ENCODE results near the gene TMEM9. TPM values are rescaled to one million over a fixed set of nuclear protein-coding genes. Genes with fewer than 3 reads are reported as not detected.
A peak's percentile ranks its signal among the peaks of the same experiment; 100 is the strongest.
"Not testable (repeated sequence)": the region's sequence is repeated elsewhere in the genome, so short reads cannot be mapped to it uniquely, and the experiment has no call there.

The TMEM9 gene
- total RNA-seq, 2 donors from 2014 or later: 41.8 to 63.4 TPM

GRCh38 chr1:201169203-201169602 lies 14.9 kb upstream of the TMEM9 start:
- H3K9me3 ChIP-seq: no peaks in the 10 kb centered on the region
- H3K27ac ChIP-seq: peak overlapping the region in 1 of 2 donors; percentile 92
- DNase-seq (ENCODE audit: low spot score): no peak
- no peak overlapping the region for H3K4me3 ChIP-seq
- H3K4me1 ChIP-seq: peaks cover 0 to 13% of the 10 kb centered on the region in 2 donors
- no peak for TF ChIP-seq CTCF (IDR thresholded peaks at IDR 0.05)
- H3K27me3 ChIP-seq: no peaks in the 10 kb centered on the region
- no peaks in the 10 kb centered on the region for H3K36me3 ChIP-seq

- DNase-seq (ENCODE audit: low spot score): no peak
- peaks cover 0 to 13% of the 10 kb centered on the region in 2 donors for H3K4me1 ChIP-seq
- no peaks in the 10 kb centered on the region for H3K36me3 ChIP-seq
- no peaks in the 10 kb centered on the region for H3K27me3 ChIP-seq
- H3K27ac ChIP-seq: no peak overlapping the region
- no peak overlapping the region for H3K4me3 ChIP-seq
- no peak for TF ChIP-seq CTCF (IDR thresholded peaks at IDR 0.05)
- H3K9me3 ChIP-seq: no peaks in the 10 kb centered on the region
Measured at GRCh38 chr1:201167041-201167991, 13.0 kb upstream of the TMEM9 start.

DNA sequence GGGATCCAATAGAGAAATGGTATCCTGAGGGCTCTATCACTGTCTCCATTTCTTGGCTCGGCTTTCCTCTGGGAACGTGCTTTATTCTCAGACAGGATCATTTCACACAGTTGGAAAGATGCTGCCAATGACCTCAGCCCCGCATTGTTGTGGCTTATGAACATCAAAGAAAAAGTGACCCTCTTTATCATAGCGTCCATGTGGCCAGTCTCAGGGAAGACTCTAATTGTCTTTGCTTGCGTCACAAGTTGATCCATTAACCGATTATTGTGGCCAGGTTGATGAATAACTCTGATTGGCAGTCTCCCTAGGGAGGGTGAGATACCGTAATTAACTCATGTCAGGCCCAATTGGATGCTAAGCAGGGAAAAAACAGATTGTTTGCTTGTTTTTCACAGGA lies 10.4 kb upstream of the TMEM9 start:
- no peak for TF ChIP-seq CTCF (IDR thresholded peaks at IDR 0.05)
- no peak for DNase-seq (ENCODE audit: low spot score)
- no peaks in the 10 kb centered on the region for H3K4me1 ChIP-seq
- no peak overlapping the region for H3K27ac ChIP-seq
- no peaks in the 10 kb centered on the region for H3K27me3 ChIP-seq
- no peaks in the 10 kb centered on the region for H3K36me3 ChIP-seq
- no peaks in the 10 kb centered on the region for H3K9me3 ChIP-seq
- no peak overlapping the region for H3K4me3 ChIP-seq

GRCh38 chr1:201163707-201164106 lies 9.4 kb upstream of the TMEM9 start:
- Histone ChIP-seq H3K9me3 (no peaks in the 10 kb centered on the region), H3K4me3 (no peak overlapping the region), H3K27ac (no peak overlapping the region), H3K4me1 (no peaks in the 10 kb centered on the region), H3K27me3 (no peaks in the 10 kb centered on the region), H3K36me3 (no peaks in the 10 kb centered on the region)
- TF ChIP-seq CTCF (IDR thresholded peaks at IDR 0.05): no peak
- no peak for DNase-seq (ENCODE audit: low spot score)

- H3K4me1 ChIP-seq; H3K9me3 ChIP-seq; DNase-seq (ENCODE audit: low spot score); H3K27me3 ChIP-seq; H3K4me3 ChIP-seq; H3K36me3 ChIP-seq; H3K27ac ChIP-seq: not testable (repeated sequence)
Measured at GRCh38 chr1:201163036-201163435, 8.8 kb upstream of the TMEM9 start.

- Histone ChIP-seq H3K36me3 (no peaks in the 10 kb centered on the region), H3K9me3 (no peaks in the 10 kb centered on the region), H3K4me3 (no peak overlapping the region), H3K27me3 (no peaks in the 10 kb centered on the region), H3K27ac (no peak overlapping the region), H3K4me1 (peaks cover 0 to 18% of the 10 kb centered on the region in 2 donors)
- TF ChIP-seq CTCF (IDR thresholded peaks at IDR 0.05): no peak
- no peak for DNase-seq (ENCODE audit: low spot score)
Measured at GRCh38 chr1:201157949-201158348, 3.7 kb upstream of the TMEM9 start.
